ENCODE results near the gene DMD.

The DMD gene

GRCh38 chrX:31209005-31209628, 2002.2 kb downstream of the DMD start:
- no peak for DNase-seq (ENCODE audit: low read depth)
- H3K4me3 ChIP-seq (ENCODE audit: low read depth, low read length): no peak overlapping the region
- no peak for TF ChIP-seq CTCF (IDR thresholded peaks at IDR 0.05; ENCODE audit: insufficient read depth, low read depth, low read length, missing control alignments)

- no peak for DNase-seq (ENCODE audit: low read depth)
- no peak overlapping the region for H3K4me3 ChIP-seq (ENCODE audit: low read depth, low read length)
- TF ChIP-seq CTCF (IDR thresholded peaks at IDR 0.05; ENCODE audit: insufficient read depth, low read depth, low read length, missing control alignments): no peak
Observed at GRCh38 chrX:31201503-31201902, 2009.8 kb downstream of the DMD start.

- H3K4me3 ChIP-seq (ENCODE audit: low read depth, low read length): no peak overlapping the region
- DNase-seq (ENCODE audit: low read depth): no peak
- no peak for TF ChIP-seq CTCF (IDR thresholded peaks at IDR 0.05; ENCODE audit: insufficient read depth, low read depth, low read length, missing control alignments)
Observed at GRCh38 chrX:31200430-31200829, 2010.9 kb downstream of the DMD start.

- H3K4me3 ChIP-seq (ENCODE audit: low read depth, low read length): no peak overlapping the region
- no peak for TF ChIP-seq CTCF (IDR thresholded peaks at IDR 0.05; ENCODE audit: insufficient read depth, low read depth, low read length, missing control alignments)
- no peak for DNase-seq (ENCODE audit: low read depth)
Observed at GRCh38 chrX:31199840-31200114, 2011.6 kb downstream of the DMD start.

GRCh38 chrX:31199056-31199839, 2012.1 kb downstream of the DMD start:
- DNase-seq (ENCODE audit: low read depth): no peak
- TF ChIP-seq CTCF (IDR thresholded peaks at IDR 0.05; ENCODE audit: insufficient read depth, low read depth, low read length, missing control alignments): no peak
- H3K4me3 ChIP-seq (ENCODE audit: low read depth, low read length): no peak overlapping the region

- no peak overlapping the region for H3K4me3 ChIP-seq (ENCODE audit: low read depth, low read length)
- no peak for DNase-seq (ENCODE audit: low read depth)
- no peak for TF ChIP-seq CTCF (IDR thresholded peaks at IDR 0.05; ENCODE audit: insufficient read depth, low read depth, low read length, missing control alignments)
Observed at GRCh38 chrX:31190221-31190975, 2021.0 kb downstream of the DMD start.
